T-cell (primary cell): ENCODE data around the gene GREB1. TPM values are rescaled to one million over a fixed set of nuclear protein-coding genes. Genes with fewer than 3 reads are reported as not detected.

Source experiments
- ATAC-seq, 4 experiments: fragments of 200-7000 bp in 3 of 4; fragments of 150-1000 bp in 1 of 4; cut with Tn5 transposase; replicated peaks in 1 of 4; 1 replicate in 3 of 4; 2 replicates in 1 of 4; pipeline ENCODE4 v1.10.0; 2021; ENCODE audit warnings: moderate library complexity in 3 of 4, mild to moderate bottlenecking in 2 of 4, moderate number of reproducible peaks in 1 of 4
- CTCF ChIA-PET, 2 donors: fragments of 300-600 bp; sonication (Branson Sonifier 250); formaldehyde crosslinking; loops; one replicate each; lab custom pipeline; 2022; ENCODE audit warnings: antibody characterized with exemption in 2 of 2; lab: Charles Lee
- POLR2A ChIA-PET, 2 donors: fragments of 300-600 bp; sonication (Branson Sonifier 250); formaldehyde crosslinking; loops; one replicate each; lab custom pipeline; 2022; ENCODE audit warnings: antibody characterized with exemption in 2 of 2; lab: Charles Lee
- DNase-seq, 35 experiments: peaks; one replicate each; pipeline versions ENCODE4 v3.0.0 to v3.0.0-alpha.2; 2013 to 2023
- H3K27ac ChIP-seq: one replicate; pipeline ENCODE4 v1.5.1; 2013; ENCODE audit warnings: low read length
- H3K27me3 ChIP-seq, 2 experiments: replicated peaks in 1 of 2; 1 replicate in 1 of 2; 2 replicates in 1 of 2; pipeline versions ENCODE4 v1.6.1 to v1.7.0; 2013; ENCODE audit warnings: low read length in 1 of 2, mixed read lengths in 1 of 2; ENCODE audit not compliant: control insufficient read depth in 2 of 2, insufficient read depth in 2 of 2; ENCODE audit errors: extremely low read depth in 1 of 2
- H3K36me3 ChIP-seq, 2 donors: 1 replicate in 1 of 2; 2 replicates in 1 of 2; pipeline versions ENCODE4 v1.6.1 to v1.7.0; 2013; ENCODE audit warnings: low read length in 1 of 2; ENCODE audit not compliant: control insufficient read depth in 2 of 2, insufficient read depth in 1 of 2; ENCODE audit errors: extremely low read depth in 1 of 2
- H3K4me1 ChIP-seq, 2 experiments: 1 replicate in 1 of 2; 2 replicates in 1 of 2; pipeline versions ENCODE4 v1.6.1 to v1.7.0; 2013; ENCODE audit warnings: low read length in 2 of 2, mixed read lengths in 1 of 2; ENCODE audit not compliant: insufficient read depth in 2 of 2, control insufficient read depth in 1 of 2; ENCODE audit errors: extremely low read depth in 1 of 2
- H3K4me3 ChIP-seq, 2 donors: 1 replicate in 1 of 2; 2 replicates in 1 of 2; pipeline versions ENCODE4 v1.5.1 to v1.7.0; 2013; ENCODE audit warnings: mild to moderate bottlenecking in 2 of 2, low read length in 1 of 2, moderate library complexity in 1 of 2; ENCODE audit not compliant: control insufficient read depth in 1 of 2; ENCODE audit errors: extremely low read depth in 1 of 2
- H3K9me3 ChIP-seq: 2 replicates; pipeline ENCODE4 v1.7.0; 2013
- H3K27ac Mint-ChIP-seq, 2 donors: one replicate each; pipeline ENCODE4 v1.8.0; 2020 to 2021; ENCODE audit warnings: mild to moderate bottlenecking in 2 of 2, mixed read lengths in 2 of 2
- H3K27me3 Mint-ChIP-seq, 2 donors: one replicate each; pipeline ENCODE4 v1.8.0; 2021 to 2022; ENCODE audit warnings: mixed read lengths in 2 of 2
- H3K36me3 Mint-ChIP-seq: one replicate; pipeline ENCODE4 v1.8.0; 2021; ENCODE audit warnings: mixed read lengths
- H3K4me1 Mint-ChIP-seq, 3 donors: one replicate each; pipeline ENCODE4 v1.8.0; 2020 to 2022; ENCODE audit warnings: mixed read lengths in 3 of 3, mild to moderate bottlenecking in 1 of 3
- H3K4me3 Mint-ChIP-seq, 3 donors: one replicate each; pipeline ENCODE4 v1.8.0; 2020 to 2022; ENCODE audit warnings: mild to moderate bottlenecking in 3 of 3, mixed read lengths in 3 of 3, moderate library complexity in 3 of 3
- H3K9me3 Mint-ChIP-seq, 3 donors: one replicate each; pipeline ENCODE4 v1.8.0; 2020 to 2022; ENCODE audit warnings: mixed read lengths in 3 of 3
- WGBS: methylation state at CpG from one replicate; pipeline ENCODE4 v1.1.5; 2013; ENCODE audit warnings: missing lambda C conversion rate; ENCODE audit not compliant: insufficient coverage; 5-methylcytosine and 5-hydroxymethylcytosine counted together
- total RNA-seq, 35 experiments: library from RNA in 6 of 35; stranded (reverse) in 6 of 35; fragments of 120-200 nt in 1 of 35; gene quantifications; one replicate each; pipeline versions ENCODE4 v1.2.1 to v1.2.4 and lab custom pipeline; 2013 to 2026

Gene GREB1
- total RNA-seq, 5 donors from 2014 or later (not counting 1 experiment from before 2014, with no cell fraction given) = 0.23 to 1.2 (median 0.63) TPM

- CTCF ChIA-PET = no interaction called here
- H3K27ac Mint-ChIP-seq = no peak overlapping the region
Observed at GRCh38 chr2:11649093-11649492, 115.2 kb downstream of the GREB1 start.

GRCh38 chr2:11651856-11652548 is 118.2 kb downstream of the GREB1 start:
- Mint-ChIP-seq H3K9me3 (no peaks in the 10 kb centered on the region), H3K36me3 (no peaks in the 10 kb centered on the region), H3K4me3 (no peak overlapping the region), H3K4me1 (no peaks in the 10 kb centered on the region), H3K27ac (no peak overlapping the region), H3K27me3 (peaks cover 10 to 11% of the 10 kb centered on the region in 2 donors)
- Histone ChIP-seq H3K9me3 (no peaks in the 10 kb centered on the region), H3K36me3 (no peaks in the 10 kb centered on the region), H3K4me1 (no peaks in the 10 kb centered on the region), H3K4me3 (no peak overlapping the region), H3K27ac (no peak overlapping the region), H3K27me3 (peaks cover 0 to 11% of the 10 kb centered on the region in 2 experiments)
- CTCF ChIA-PET = no interaction called here
- WGBS = no CpG with 5 or more reads among the region's 5 CpGs
- POLR2A ChIA-PET = no interaction called here
- ATAC-seq = no peak
- DNase-seq = no peak

More at GRCh38 chr2:11649093-11649492, 115.2 kb downstream of the GREB1 start:
- Histone ChIP-seq H3K36me3 (no peaks in the 10 kb centered on the region), H3K9me3 (no peaks in the 10 kb centered on the region), H3K4me1 (no peaks in the 10 kb centered on the region), H3K27ac (no peak overlapping the region), H3K4me3 (no peak overlapping the region), H3K27me3 (peaks cover 0 to 6% of the 10 kb centered on the region in 2 experiments)
- Mint-ChIP-seq H3K9me3 (no peaks in the 10 kb centered on the region), H3K36me3 (no peaks in the 10 kb centered on the region), H3K4me1 (no peaks in the 10 kb centered on the region), H3K4me3 (no peak overlapping the region), H3K27me3 (peaks cover 5 to 10% of the 10 kb centered on the region in 2 donors)
- WGBS = 36% methylated on average over 1 of the region's 2 CpGs
- DNase-seq = no peak
- POLR2A ChIA-PET = no interaction called here
- no peak for ATAC-seq

- peaks cover 0 to 16% of the 10 kb centered on the region in 2 experiments for H3K27me3 ChIP-seq
- POLR2A ChIA-PET = no interaction called here
- ATAC-seq (no peak), DNase-seq (no peak)
- Mint-ChIP-seq H3K27ac (no peak overlapping the region), H3K36me3 (no peaks in the 10 kb centered on the region), H3K4me3 (no peak overlapping the region), H3K4me1 (no peaks in the 10 kb centered on the region), H3K9me3 (no peaks in the 10 kb centered on the region), H3K27me3 (peaks cover 13 to 14% of the 10 kb centered on the region in 2 donors)
- no peak overlapping the region for H3K4me3 ChIP-seq
- no peaks in the 10 kb centered on the region for H3K4me1 ChIP-seq
- no peaks in the 10 kb centered on the region for H3K36me3 ChIP-seq
- no peak overlapping the region for H3K27ac ChIP-seq
- 40% methylated on average over 1 of the region's 3 CpGs for WGBS
- no peaks in the 10 kb centered on the region for H3K9me3 ChIP-seq
- CTCF ChIA-PET = interaction anchor here in 1 of 2 donors (0.8 kb wide), 1 partner anchor 70 kb away, joined by 3 read pairs; no protein-coding TSS in a partner anchor
Observed at GRCh38 chr2:11652553-11652952, 118.7 kb downstream of the GREB1 start.

GRCh38 chr2:11655495-11655894 is 121.7 kb downstream of the GREB1 start:
- H3K27me3 Mint-ChIP-seq = peaks cover 10 to 20% of the 10 kb centered on the region in 2 donors
- H3K4me1 ChIP-seq = no peaks in the 10 kb centered on the region
- H3K27me3 ChIP-seq = peaks cover 0 to 32% of the 10 kb centered on the region in 2 experiments
- DNase-seq (no peak), ATAC-seq (no peak)
- H3K27ac ChIP-seq = no peak overlapping the region
- 100% methylated on average over 2 of the region's 4 CpGs for WGBS
- POLR2A ChIA-PET = no interaction called here
- no peak overlapping the region for H3K4me3 ChIP-seq
- no peaks in the 10 kb centered on the region for H3K36me3 ChIP-seq
- no peak overlapping the region for H3K27ac Mint-ChIP-seq
- H3K9me3 Mint-ChIP-seq = no peaks in the 10 kb centered on the region
- no peak overlapping the region for H3K4me3 Mint-ChIP-seq
- H3K9me3 ChIP-seq = no peaks in the 10 kb centered on the region
- CTCF ChIA-PET = no interaction called here
- H3K36me3 Mint-ChIP-seq = no peaks in the 10 kb centered on the region
- no peaks in the 10 kb centered on the region for H3K4me1 Mint-ChIP-seq

- no CpG with 5 or more reads among the region's 1 CpG for WGBS
- no peak overlapping the region for H3K4me3 ChIP-seq
- ATAC-seq = no peak
- Mint-ChIP-seq H3K4me3 (no peak overlapping the region), H3K9me3 (no peaks in the 10 kb centered on the region), H3K27ac (no peak overlapping the region), H3K4me1 (no peaks in the 10 kb centered on the region), H3K36me3 (no peaks in the 10 kb centered on the region), H3K27me3 (peaks cover 14 to 22% of the 10 kb centered on the region in 2 donors)
- ChIA-PET POLR2A (no interaction called here), CTCF (no interaction called here)
- no peaks in the 10 kb centered on the region for H3K4me1 ChIP-seq
- peaks cover 0 to 32% of the 10 kb centered on the region in 2 experiments for H3K27me3 ChIP-seq
- no peaks in the 10 kb centered on the region for H3K36me3 ChIP-seq
- H3K27ac ChIP-seq = no peak overlapping the region
- no peak for DNase-seq
- no peaks in the 10 kb centered on the region for H3K9me3 ChIP-seq
Observed at GRCh38 chr2:11656252-11656651, 122.4 kb downstream of the GREB1 start.

- ATAC-seq (no peak), DNase-seq (no peak)
- Mint-ChIP-seq H3K4me3 (no peak overlapping the region), H3K27me3 (peaks cover 15 to 25% of the 10 kb centered on the region in 2 donors), H3K36me3 (no peaks in the 10 kb centered on the region), H3K27ac (no peak overlapping the region), H3K9me3 (no peaks in the 10 kb centered on the region), H3K4me1 (no peaks in the 10 kb centered on the region)
- Histone ChIP-seq H3K9me3 (no peaks in the 10 kb centered on the region), H3K4me1 (no peaks in the 10 kb centered on the region), H3K36me3 (no peaks in the 10 kb centered on the region), H3K27me3 (peaks cover 0 to 35% of the 10 kb centered on the region in 2 experiments), H3K4me3 (no peak overlapping the region), H3K27ac (no peak overlapping the region)
- 85% methylated on average over 31 of the region's 31 CpGs for WGBS
- CTCF ChIA-PET = no interaction called here
- POLR2A ChIA-PET = no interaction called here
Observed at GRCh38 chr2:11656671-11657101, 122.8 kb downstream of the GREB1 start.
